H7 (cell line): Measurements from ENCODE around the gene CSMD2. TPM values are rescaled to one million over a fixed set of nuclear protein-coding genes. Genes with fewer than 3 reads are reported as not detected.

Experiments
- DNase-seq: peaks from one replicate; pipeline ENCODE4 v3.0.0; 2012
- H3K27me3 ChIP-seq: 2 replicates; pipeline ENCODE4 v1.6.0; 2011; ENCODE audit warnings: mild to moderate bottlenecking, low read length; ENCODE audit not compliant: control insufficient read depth, insufficient read depth
- H3K36me3 ChIP-seq: replicated peaks from 2 replicates; pipeline ENCODE4 v1.5.1; 2011; ENCODE audit warnings: low read length; ENCODE audit not compliant: control insufficient read depth, insufficient read depth
- H3K4me3 ChIP-seq: 2 replicates; pipeline ENCODE4 v1.5.1; 2011; ENCODE audit warnings: low read depth, mild to moderate bottlenecking, control low read depth, low read length, moderate library complexity; ENCODE audit not compliant: insufficient read depth
- total RNA-seq: library from RNA; depleted of rRNA; stranded (reverse); fragments of >200 nt; shearing (Covaris generic); gene quantifications from 2 replicates; pipeline ENCODE4 v1.2.3, GENCODE V29; 2014

The CSMD2 gene
- total RNA-seq, 1 experiment from 2014 or later: 6.3 TPM

DNA sequence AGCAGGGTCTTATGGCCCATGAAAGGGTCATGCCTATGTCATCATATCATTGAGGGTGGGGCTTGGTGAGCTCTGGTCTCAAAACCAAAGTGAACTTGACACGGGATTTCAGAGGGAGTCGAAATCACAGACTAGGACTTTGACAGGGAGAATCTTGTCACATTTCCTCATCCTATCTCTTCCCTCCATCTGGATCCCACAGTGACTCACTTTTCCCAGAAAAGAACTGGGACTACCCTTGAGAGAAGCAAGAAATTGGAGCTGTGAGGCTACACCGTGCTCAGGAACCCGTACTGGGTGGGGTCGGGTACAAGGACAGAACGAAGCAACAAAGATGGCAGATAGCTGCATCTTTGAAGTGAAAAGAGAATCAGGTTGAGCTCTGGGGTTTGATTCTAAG lies 623.1 kb downstream of the CSMD2 start:
- Histone ChIP-seq H3K36me3 (no peaks in the 10 kb centered on the region), H3K27me3 (no peaks in the 10 kb centered on the region), H3K4me3 (no peak overlapping the region)
- no peak for DNase-seq

DNA sequence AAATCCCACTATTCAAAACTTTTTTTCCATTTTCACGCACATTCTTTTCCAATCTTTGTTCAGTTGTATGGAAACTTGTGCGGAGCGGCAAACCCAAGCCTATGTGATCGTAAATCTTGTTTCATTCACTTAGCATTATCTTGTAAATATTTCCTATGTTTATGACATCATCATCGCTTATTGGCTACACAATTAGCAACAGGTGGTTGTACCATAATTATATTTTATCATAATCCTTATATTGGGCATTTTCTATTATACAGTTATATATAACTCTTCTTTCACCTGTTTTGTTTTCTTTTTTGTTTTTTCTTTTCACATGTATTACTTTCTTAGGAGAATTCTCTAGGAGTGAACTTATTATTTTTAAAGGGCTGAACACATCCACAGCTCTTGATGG lies 627.1 kb downstream of the CSMD2 start:
- H3K27me3 ChIP-seq: no peaks in the 10 kb centered on the region
- no peaks in the 10 kb centered on the region for H3K36me3 ChIP-seq
- DNase-seq: no peak
- no peak overlapping the region for H3K4me3 ChIP-seq

DNA sequence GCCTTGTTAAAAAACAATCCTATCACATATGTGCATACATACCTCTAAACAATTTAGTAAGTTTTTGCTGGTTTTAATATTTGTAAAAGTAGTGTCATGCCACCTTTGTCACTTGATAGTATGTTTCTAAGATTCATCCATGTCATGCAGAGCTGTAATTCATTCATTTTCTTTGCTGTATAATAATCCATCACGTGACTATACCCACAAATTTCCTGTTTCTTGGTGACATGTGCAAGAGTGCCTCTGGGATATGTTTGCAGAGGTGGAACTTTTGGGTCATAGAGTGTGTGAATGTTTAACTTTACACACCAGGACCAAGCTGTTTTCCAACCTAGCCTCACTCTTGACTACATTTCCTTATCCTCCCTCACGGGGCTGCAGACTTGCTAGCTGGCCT lies 629.7 kb downstream of the CSMD2 start:
- no peak for DNase-seq
- no peak overlapping the region for H3K4me3 ChIP-seq
- H3K27me3 ChIP-seq: no peaks in the 10 kb centered on the region
- H3K36me3 ChIP-seq: no peaks in the 10 kb centered on the region

DNA sequence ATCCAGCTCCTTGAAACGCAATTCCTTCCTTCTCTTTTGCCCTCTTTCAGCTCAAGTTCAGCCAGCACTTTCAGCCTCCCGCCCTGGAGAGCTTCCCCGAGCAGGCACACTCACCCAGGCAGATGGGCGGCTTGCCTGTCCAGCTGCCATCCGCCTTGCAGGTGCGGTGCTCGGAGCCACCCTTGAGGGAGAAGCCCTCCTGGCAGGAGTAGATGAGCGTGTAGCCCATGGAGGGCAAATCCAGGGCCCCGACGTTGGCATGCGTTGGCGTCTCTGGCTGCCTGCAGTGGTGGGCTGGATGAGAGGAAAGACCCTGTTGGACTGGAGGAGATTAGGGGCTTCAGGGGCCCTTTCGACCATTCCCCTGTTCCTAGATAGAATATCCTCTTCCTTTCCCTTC lies 632.1 kb downstream of the CSMD2 start:
- H3K4me3 ChIP-seq: no peak overlapping the region
- no peaks in the 10 kb centered on the region for H3K27me3 ChIP-seq
- DNase-seq: no peak
- no peaks in the 10 kb centered on the region for H3K36me3 ChIP-seq

DNA sequence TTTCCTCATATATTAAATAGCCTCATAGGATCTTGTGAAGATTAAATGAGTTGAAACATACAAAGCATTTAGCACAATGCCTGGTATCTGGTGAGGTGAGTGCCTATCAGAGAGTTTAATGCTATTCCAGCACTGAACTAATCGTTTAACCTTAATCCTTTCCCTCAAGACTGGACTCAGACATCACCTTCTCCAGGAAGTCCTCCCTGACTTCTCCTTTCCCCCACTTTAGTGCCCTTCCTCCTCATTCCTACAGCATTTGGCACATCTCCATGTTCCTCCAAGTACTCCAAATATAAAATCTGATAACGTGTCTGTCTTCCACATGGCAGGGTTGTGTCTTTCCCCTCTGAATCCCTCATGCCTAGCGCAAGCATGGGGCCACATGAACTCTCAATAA lies 632.8 kb downstream of the CSMD2 start:
- H3K36me3 ChIP-seq: no peaks in the 10 kb centered on the region
- H3K27me3 ChIP-seq: no peaks in the 10 kb centered on the region
- no peak overlapping the region for H3K4me3 ChIP-seq
- no peak for DNase-seq

DNA sequence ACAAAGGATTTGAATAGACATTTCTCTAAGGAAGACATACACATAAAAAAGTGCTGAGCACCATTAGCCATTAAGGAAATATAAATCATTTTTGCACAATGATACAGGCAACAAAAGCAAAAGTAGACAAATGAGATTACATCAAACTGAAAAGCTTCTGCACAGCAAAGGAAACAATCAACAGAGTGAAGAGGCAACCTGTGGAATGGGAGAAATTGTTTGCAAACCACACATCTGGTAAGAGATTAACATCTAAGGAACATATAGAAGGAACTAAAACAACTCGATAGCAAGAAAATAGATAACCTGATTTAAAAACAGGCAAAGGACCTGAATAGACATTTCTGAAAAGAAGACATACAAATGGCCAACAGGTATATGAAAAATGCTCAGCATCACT lies 635.1 kb downstream of the CSMD2 start:
- Histone ChIP-seq H3K36me3 (no peaks in the 10 kb centered on the region), H3K27me3 (no peaks in the 10 kb centered on the region), H3K4me3 (no peak overlapping the region)
- no peak for DNase-seq

DNA sequence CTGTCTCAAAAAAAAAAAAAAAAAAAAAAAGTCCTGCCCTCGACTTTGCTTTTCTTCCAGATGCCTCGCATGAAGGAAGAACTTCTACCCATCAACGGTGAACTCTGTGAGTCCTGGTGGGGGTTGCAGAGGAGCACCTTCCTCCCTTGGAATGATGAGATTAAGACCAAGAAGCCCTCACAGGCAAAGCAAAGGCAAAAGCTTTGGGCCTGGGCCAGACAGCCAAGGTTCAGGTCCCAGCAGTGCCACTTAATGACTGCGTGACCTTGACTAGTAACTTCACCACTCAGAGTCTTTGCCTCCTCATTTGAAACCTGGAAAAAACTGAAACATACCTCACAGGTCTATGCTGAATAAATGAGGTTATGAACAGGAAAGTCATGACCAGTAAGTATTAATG lies 637.1 kb downstream of the CSMD2 start:
- H3K27me3 ChIP-seq: no peaks in the 10 kb centered on the region
- no peak overlapping the region for H3K4me3 ChIP-seq
- no peak for DNase-seq

DNA sequence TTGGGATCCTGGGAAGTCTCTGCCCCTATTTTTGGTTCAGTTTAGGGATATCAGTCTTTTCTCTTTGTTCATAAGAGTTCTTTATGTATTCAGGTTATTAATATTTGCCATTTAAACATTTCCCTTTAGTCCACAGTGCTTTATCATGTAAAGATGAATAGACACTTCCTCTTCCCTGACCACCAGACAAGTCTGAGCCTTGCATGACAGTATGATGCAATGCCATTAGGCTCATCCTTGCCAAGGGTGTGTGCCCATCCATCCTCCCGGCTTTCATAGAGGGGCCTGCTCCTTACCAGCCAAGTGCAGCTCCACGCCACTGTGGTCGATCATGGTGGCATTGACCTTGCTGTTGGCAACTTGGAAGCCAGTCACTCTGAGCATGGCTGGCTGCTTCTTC lies 640.4 kb downstream of the CSMD2 start:
- no peak overlapping the region for H3K4me3 ChIP-seq
- H3K27me3 ChIP-seq: no peaks in the 10 kb centered on the region
- no peaks in the 10 kb centered on the region for H3K36me3 ChIP-seq
- no peak for DNase-seq

More for the DNA sequence above, 637.1 kb downstream of the CSMD2 start:
- H3K36me3 ChIP-seq: no peaks in the 10 kb centered on the region

DNA sequence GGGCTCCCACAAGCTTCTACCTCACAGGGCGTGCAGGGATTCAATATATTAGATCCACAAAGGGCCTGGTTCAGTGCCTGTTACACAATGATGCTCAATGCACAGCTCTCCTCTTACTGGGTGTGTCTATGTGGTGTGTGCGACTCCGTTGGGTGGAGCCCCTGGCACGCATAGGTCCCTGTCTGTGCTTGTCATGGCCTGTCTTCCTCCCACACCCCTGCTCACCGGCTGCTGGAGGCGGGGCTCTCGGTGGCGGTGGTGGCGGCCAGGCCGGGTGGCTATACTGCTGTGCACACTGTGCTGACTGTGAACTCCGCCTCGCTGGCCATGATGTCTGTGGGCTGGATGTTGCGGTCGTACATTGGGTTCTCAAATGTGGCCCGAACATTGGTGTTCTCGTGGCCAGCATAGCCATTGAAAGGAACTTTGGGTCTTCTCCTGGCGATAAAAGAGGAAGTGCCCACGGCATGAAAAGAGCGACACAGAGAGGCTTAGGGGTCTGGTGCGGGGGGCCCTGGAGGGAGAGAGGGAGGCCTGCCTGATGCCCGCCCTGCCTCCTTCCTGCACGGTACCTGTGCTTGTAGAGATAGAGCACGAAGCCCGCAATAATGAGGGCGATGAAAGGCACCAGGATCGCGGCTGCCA lies 645.7 kb downstream of the CSMD2 start:
- H3K4me3 ChIP-seq: no peak overlapping the region
- H3K27me3 ChIP-seq: no peaks in the 10 kb centered on the region
- no peaks in the 10 kb centered on the region for H3K36me3 ChIP-seq
- no peak for DNase-seq

DNA sequence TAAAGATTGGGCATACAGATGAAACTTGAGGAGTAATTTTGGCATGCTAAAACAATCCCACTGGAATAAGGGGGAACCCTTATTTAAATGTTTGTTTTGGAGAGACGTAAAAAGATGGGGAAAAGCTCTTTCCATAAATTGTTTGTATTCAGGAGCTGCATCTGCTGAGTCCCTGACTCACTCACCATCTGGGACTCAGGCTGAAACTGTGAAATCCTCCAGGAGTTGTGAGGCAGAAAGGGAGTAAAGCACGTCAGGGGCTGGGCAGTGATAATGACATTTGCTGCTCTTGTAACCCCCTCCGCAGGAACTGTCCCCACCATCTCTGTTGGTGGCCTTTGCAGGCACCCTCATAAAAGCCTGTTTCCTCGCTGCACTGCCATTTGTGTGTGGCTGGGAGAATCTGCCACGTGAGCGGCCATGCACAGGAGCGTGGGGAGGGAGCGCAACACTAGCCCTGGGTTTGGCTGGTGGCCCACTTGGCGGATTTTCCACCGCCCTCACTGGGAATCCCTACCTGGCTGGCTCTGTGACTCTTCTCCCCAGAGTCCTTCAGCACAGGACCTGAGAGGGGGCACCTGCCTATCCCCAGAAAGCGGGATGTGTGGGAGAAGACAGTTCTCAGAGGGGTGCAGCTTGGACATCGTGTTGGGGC lies 647.3 kb downstream of the CSMD2 start:
- H3K27me3 ChIP-seq: no peaks in the 10 kb centered on the region
- H3K36me3 ChIP-seq: no peaks in the 10 kb centered on the region
- H3K4me3 ChIP-seq: no peak overlapping the region
- DNase-seq: no peak

DNA sequence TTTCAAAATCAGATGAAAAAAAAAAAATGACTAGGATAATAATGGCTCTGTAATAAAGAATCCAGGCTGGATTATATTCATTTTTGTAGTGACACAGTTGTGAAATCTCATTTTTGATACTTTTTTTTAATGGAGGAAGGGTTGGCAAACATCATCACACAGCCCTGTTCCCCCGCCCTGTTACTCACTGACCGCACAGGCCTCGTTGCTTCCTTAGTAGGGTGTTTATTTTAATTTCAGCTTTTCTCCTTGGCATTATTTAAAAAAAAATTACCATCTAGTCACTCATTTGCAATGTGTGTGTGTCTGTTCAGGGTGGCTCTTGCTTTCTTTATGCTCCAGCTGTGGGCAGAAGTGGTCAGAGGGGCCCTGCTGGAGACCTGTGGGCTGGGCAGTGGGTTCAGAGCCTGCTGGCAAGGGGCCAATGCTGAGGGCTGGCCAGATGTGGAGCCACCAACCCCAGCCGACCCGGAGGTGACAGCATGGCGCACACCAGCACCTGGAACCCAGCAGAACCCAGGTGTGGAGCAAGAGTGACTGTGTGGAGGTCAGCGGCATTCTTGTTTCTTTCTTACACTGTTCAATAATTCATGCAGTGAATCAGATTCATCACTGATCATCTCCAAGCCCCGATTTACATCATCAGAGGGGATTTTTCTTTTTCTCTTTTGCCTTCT lies 648.0 kb downstream of the CSMD2 start:
- no peak for DNase-seq
- no peaks in the 10 kb centered on the region for H3K36me3 ChIP-seq
- no peak overlapping the region for H3K4me3 ChIP-seq
- no peaks in the 10 kb centered on the region for H3K27me3 ChIP-seq

DNA sequence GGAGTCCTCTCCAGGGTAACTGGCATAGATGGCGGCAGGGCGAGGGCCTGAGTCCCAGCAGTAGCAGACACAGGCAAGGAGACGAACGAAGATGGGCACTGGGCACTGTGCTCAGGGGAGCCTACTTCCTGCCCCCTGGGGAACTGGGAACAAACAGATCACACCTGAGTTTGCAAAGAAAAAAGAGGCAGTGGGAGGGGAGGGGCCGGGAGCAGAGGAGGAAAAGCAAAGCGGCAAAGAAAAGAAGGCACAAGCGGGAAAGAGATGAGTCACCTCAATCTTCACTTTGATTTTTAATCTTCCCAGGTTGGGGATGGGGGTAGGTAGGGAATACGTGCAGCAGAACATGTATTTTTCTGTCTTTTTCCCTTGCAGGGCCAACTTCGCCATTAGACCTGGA lies 648.6 kb downstream of the CSMD2 start:
- H3K27me3 ChIP-seq: no peaks in the 10 kb centered on the region
- peak; percentile 65 for DNase-seq
- no peak overlapping the region for H3K4me3 ChIP-seq
- no peaks in the 10 kb centered on the region for H3K36me3 ChIP-seq

DNA sequence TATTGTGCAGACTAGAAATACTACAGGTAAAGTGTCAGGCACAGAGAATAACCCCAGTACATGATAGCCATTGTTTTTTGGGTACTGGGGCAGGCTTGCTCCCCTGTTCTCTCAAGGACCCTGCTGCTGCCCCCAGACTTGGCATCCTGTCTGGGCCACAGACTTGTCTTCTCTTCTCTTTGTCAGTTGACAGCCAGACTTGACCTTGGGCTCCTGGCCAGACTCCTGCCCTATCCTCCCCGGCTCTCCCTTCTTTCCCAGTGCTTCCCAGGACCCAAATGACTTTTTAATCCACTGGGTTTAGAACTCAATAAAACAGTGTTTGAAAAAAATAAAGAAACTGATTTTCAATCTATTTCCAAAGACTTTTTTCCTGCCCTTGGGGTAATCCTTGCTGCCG lies 649.4 kb downstream of the CSMD2 start:
- Histone ChIP-seq H3K36me3 (no peaks in the 10 kb centered on the region), H3K4me3 (no peak overlapping the region), H3K27me3 (no peaks in the 10 kb centered on the region)
- no peak for DNase-seq

DNA sequence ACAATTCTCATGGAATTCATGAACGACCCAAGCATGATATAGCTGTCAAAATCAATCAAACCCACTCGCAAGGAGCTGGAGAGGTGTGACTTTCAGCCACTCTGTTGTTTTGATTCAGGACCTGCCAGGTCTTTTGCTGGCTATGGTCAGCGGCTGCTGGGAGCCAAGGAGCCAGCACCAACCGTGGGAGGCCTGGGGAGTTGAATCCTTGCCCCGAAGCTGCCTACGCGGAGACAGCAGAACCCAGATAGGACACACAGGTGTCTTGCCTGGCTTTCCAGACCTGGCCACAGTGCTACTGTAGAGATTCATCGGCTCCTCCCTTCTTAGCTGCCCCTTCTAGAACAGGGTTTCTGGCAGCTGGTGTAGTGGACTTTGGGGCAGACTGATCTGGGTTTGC lies 649.9 kb downstream of the CSMD2 start:
- no peak for DNase-seq
- Histone ChIP-seq H3K4me3 (no peak overlapping the region), H3K27me3 (no peaks in the 10 kb centered on the region), H3K36me3 (no peaks in the 10 kb centered on the region)

DNA sequence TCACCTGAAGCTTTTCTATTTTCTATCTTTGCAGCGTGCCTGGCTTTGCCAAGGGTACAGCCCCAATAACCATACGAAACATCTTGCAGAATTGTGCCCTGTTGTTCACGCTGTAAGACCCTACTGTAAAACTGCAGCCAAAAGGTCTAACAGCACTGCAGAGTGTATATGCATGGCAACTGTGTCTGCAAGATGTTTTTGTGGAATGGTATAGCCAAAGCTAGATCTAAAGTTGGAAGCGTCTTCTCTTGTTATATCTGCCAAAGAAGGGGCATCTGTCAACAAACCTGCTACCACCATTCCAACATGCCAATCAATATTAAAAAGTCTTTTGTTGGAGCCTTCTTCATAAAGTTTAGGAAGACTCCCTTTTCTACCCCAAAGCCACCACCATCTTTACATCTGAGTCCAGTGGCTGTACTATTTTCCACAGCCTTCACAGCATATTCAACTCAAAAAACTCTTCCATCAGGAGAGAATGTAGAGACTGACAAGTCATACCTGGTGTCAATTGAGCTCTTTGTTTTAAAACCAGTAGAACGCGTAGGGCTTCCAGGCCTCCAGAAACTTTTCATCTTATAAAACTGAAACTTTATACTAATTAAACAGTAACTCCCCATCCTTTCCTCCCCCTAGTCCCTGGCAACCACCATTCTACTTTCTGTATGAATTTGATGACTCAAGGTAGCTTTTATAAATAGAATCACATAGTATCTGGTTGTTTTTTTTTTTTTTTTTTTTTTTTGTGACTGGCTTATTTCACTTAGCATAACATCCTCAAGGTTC lies 652.6 kb downstream of the CSMD2 start:
- DNase-seq: no peak
- H3K4me3 ChIP-seq: no peak overlapping the region
- H3K36me3 ChIP-seq: no peaks in the 10 kb centered on the region
- H3K27me3 ChIP-seq: no peaks in the 10 kb centered on the region
